NCI-H82 treated with DMSO at 0.1 percent for 48 hours (cell line): ENCODE results near the gene FGGY.
"Not testable (repeated sequence)": the region's sequence is repeated elsewhere in the genome, so short reads cannot be mapped to it uniquely, and the experiment has no call there.

ENCODE experiments used
- DNase-seq: peaks from one replicate; lab custom pipeline; 2025; ENCODE audit not compliant: unreplicated experiment; lab: John Stamatoyannopoulos, UW

Gene FGGY

DNA sequence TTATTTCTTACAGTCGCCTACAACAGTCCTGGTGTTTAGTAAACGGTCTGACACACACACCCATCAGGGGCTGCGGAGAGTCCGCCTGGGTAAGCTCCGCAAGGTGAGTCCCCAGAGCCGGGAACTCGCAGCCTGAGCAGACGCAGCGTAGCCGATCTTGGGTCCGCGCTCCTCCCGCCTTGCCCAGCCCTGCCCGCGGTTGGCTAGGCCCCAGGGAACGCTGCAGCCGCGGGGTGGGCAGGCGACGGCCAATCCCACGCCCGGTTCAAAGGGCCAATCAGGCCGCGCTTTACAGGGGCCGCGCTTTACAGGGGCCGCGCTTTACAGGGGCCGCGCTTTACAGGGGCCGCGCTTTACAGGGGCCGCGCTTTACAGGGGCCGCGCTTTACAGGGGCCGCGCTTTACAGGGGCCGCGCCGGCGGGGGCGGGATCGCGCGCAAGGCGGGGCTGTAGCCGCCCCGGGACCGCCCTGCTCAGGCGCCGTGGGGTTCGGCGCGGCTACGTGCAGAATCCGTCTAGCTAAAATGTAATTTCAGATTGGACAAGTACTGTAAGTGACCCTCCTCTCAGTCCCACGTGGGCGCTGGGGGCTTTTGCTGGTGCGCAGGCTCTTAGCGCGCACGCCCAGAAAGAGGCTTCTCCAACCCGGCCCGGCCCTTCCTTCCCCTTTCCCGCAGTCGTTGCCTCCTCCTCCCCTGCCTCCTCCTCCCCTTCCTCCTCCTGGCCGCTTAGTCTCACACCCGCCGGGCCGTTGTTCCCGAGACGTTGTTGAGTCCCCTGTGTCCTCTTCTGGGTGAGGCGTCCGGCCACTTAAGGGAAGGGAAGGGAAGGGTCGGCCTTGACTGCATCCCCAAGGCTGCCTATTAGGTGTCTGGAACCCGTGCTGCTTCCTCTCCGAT is at the start of gene FGGY:
FGGY (plus strand) TSS at position 737 of the 899 bp plus-strand sequence. CDS start 24,456 bp downstream, outside the sequence.
- DNase-seq, result peak; percentile 96

DNA sequence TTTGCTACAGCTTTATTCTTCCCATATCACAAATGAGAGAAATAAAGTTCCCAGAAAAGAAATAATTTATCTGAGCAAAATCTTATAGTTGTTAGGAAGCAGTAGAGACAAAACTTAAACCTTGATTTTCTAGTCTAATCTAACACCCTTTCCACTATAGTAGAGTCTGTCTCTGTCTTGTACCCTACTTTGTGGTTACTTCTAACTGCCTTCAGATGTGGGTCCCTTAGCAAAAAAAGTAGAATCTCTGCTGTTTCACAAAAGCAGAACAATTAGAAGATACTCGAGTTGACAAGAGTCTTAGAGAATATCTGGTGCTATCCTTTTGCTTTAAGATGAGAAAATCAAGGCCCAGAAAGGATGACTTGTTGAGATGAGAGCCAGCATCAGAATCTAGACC is 48.1 kb upstream of the FGGY start:
- no peak for DNase-seq

DNA sequence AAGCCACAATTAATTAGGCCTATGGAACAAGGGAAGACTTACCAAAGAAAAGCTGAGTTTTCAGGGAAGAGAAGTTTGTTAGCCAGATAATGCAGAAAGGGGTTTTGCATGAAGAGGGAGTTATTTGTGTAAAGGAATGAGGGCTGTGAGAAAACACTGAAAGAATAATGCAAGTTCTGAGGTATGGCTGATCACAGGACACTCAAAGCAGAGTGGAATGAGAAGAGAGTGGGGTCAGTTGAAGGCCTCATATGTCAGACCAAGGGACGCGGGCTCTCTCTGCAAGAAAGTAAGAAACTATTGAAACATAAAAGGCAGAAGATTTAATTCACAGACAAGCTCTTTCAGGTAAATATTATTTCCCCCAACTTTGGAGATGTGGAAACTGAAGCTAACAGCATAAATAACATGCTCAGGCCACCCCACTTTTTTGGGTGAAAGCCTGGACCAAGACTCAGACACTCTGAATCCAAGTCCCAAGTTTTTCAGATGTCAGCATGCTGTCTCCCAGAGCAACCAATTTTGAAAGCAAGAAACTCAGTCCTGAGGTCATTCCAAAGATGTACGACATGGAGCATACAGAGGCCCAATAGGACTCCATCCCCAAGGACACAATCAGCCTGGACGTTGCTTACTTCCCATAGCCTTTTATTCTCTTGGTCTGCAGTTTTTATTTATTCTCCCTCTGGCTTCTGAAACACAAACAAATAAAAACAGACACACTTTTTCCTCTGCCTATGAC is 47.3 kb upstream of the FGGY start:
- DNase-seq, result no peak

DNA sequence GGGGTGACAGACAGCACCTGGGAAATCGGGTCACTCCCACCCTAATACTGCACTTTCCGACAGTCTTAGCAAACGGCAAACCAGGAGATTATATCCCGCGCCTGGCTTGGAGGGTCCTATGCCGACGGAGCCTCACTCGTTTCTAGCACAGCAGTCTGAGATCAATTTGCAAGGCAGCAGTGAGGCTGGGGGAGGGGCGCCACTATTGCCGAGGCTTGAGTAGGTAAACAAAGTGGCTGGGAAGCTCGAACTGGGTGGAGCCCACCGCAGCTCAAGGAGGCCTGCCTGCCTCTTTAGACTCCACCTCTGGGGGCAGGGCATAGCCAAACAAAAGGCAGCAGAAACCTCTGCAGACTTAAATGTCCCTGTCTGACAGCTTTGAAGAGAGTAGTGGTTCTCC is 45.8 kb upstream of the FGGY start:
- DNase-seq, result not testable (repeated sequence)

GRCh38 chr1:59256429-59256828 is 40.5 kb upstream of the FGGY start:
- DNase-seq, result not testable (repeated sequence)

- no peak for DNase-seq
Observed at GRCh38 chr1:59258412-59259032, 38.4 kb upstream of the FGGY start.

GRCh38 chr1:59261537-59261936 is 35.4 kb upstream of the FGGY start:
- DNase-seq, result no peak

DNA sequence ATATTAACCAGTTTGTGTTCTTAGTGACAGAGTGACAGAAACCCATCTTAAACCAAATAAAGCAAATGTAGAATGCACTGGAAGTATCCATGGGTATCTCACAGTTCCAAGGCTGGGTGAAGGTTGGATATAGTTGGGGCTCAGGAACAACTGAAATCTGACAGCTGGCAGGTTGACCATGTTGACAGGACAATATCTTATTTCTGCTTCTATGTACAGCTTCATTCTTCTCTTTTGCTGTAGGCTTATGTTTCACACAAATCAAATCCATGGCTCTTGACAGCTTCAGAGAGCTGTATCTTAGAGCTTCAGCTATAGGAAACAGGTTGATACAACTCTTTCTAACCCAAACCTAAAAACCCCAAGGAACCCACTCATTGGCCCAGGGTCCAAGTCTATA is 34.3 kb upstream of the FGGY start:
- no peak for DNase-seq

GRCh38 chr1:59263111-59263510 is 33.8 kb upstream of the FGGY start:
- DNase-seq, result no peak

DNA sequence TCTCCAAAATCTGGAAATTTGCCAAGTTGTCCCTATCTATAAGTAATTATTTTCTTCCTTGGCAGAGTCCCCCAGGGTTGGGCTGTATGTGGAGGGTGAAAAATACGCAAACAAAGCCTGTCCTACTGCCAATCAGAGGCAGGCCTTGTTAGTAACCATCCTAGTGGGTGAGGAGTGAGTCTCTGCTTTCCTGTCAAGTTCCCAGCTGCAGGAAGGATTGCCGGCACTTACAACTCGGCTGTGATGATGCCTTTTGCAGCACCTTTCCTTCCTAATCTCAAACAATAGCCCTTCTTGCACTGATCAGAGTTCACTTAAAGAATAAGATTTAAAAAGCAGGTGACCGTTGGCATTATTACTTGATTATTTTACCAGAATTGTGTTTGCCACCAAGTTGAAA is 31.3 kb upstream of the FGGY start:
- no peak for DNase-seq

DNA sequence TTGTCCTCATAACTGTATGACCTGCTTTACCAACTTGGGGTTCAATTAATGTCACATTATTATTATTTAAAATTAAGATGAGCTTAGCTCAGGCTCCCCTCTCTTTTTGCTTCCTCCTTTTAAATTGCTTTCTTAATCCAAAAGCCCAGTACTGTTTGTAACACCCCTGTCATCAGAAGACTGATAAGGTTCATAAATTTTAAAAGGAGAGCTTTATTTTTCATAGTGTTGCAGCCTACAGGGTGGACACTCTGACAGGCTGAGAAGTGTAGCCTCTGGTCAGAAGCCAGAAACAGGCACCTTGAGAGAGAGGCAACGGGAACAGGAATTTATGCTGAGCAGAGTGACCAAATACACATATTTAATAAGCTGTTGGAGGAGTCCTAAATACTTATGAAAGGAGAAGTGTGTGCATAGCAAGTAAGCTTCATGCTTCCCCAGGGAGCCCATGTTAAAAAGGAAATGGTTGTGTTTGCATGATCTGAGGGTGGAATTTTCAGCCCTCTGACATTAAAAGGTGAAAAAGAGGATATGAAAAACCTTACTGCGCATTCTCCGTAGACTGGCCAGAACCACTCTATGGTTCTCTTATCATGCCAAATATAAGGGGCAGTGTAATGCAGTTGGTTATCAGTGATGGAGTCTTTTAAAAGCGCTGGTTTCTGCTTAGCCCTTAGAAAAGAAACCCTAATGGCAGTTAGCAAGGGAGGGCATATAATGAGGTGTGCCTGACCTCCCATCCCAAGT is 30.5 kb upstream of the FGGY start:
- no peak for DNase-seq

DNA sequence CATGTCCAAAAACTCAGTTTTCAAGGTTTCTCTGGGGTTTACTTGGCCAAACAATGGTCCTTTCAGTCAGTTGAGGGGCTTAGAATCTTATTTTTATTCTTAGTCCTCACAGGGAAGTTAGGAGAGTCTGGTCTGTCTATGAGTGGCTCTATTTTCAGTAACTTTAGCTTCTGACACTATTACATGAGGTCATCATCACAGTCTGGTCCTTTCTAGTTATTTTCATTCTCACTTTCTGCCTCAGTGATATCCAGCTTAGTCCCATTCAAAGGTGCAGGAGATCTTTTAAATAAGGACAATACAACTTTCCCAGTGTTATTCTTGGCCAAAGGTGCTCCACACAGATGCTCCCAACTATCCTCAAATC is 30.0 kb upstream of the FGGY start:
- DNase-seq, result no peak

DNA sequence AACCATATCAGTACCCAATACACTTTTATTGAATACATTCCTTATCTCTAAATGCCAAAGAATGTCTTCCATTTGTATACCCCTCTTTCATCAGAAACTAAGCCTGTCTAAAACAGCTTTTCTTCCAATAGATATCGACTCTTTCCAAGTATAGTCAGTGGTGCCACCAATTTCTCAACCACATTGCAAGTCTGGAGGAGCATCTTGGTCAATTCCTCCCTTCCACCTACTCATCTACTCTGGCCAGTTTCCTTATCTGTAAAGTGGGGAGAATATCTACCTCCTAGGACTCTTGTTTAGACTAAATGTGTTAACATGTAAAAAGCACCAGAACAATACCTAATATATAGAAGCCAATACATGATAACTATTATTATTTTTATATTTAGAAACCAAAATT is 28.5 kb upstream of the FGGY start:
- no peak for DNase-seq

- DNase-seq, result no peak
Observed at GRCh38 chr1:59271561-59272260, 25.2 kb upstream of the FGGY start.

- no peak for DNase-seq
Observed at GRCh38 chr1:59272507-59272906, 24.4 kb upstream of the FGGY start.

DNA sequence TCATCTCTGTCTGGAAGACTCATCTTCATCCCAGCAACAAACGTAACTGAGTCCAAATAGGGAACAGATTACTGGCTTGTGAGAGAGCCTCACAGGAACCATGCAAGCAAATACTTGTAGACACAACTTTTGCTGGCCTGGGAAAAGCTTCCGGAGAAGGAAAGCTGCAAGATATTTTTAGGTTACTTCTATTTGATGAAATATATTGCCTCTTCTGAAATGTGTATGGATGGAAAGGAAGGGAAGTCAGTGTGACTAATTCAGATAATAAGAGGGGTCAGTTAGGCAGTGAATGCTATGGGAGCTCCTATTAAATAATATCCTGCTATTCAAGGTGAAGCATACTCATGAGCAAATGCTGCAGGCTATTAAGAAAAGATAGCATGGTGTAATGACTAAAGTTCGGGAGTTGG is 20.4 kb upstream of the FGGY start:
- no peak for DNase-seq

GRCh38 chr1:59278780-59279354 is 18.0 kb upstream of the FGGY start:
- no peak for DNase-seq

- DNase-seq, result no peak
Observed at GRCh38 chr1:59279645-59280044, 17.2 kb upstream of the FGGY start.

- no peak for DNase-seq
Observed at GRCh38 chr1:59282951-59283350, 13.9 kb upstream of the FGGY start.

- no peak for DNase-seq
Observed at GRCh38 chr1:59285691-59286090, 11.2 kb upstream of the FGGY start.
